GM19043 (cell line): Measurements from ENCODE around the gene PIERCE2.
"Not testable (repeated sequence)": the region's sequence is repeated elsewhere in the genome, so short reads cannot be mapped to it uniquely, and the experiment has no call there.

Source experiments
- ATAC-seq: cut with Tn5 transposase; IDR thresholded peaks from one replicate; pipeline ENCODE4 v1.9.1; 2021; ENCODE audit warnings: low read depth; ENCODE audit not compliant: unreplicated experiment

Gene PIERCE2

GRCh38 chr15:55408012-55408928 lies at the start of gene PIERCE2, which contains the start of gene CCPG1:
Gene PIERCE2, plus strand, starts transcription at chr15:55408495. Its CDS starts 274 bp downstream, at chr15:55408769.
Gene CCPG1, minus strand, starts transcription at chr15:55408359. Its CDS starts 18,935 bp downstream, at chr15:55389424.
- ATAC-seq, result peak; percentile 93

GRCh38 chr15:55360256-55360655 lies 48.0 kb upstream of the PIERCE2 start:
- no peak for ATAC-seq

- ATAC-seq, result no peak
Observed at GRCh38 chr15:55361048-55361447, 47.2 kb upstream of the PIERCE2 start.

GRCh38 chr15:55362641-55363040 lies 45.7 kb upstream of the PIERCE2 start:
- ATAC-seq, result no peak

GRCh38 chr15:55366981-55367380 lies 41.3 kb upstream of the PIERCE2 start:
- ATAC-seq, result no peak

- no peak for ATAC-seq
Observed at GRCh38 chr15:55372701-55373440, 35.4 kb upstream of the PIERCE2 start.

- ATAC-seq, result no peak
Observed at GRCh38 chr15:55379095-55379494, 29.2 kb upstream of the PIERCE2 start.

GRCh38 chr15:55381595-55381994 lies 26.7 kb upstream of the PIERCE2 start:
- no peak for ATAC-seq

- ATAC-seq, result no peak
Observed at GRCh38 chr15:55383687-55384086, 24.6 kb upstream of the PIERCE2 start.

GRCh38 chr15:55387027-55387426 lies 21.3 kb upstream of the PIERCE2 start:
- ATAC-seq, result no peak

- no peak for ATAC-seq
Observed at GRCh38 chr15:55389264-55389607, 19.1 kb upstream of the PIERCE2 start.

GRCh38 chr15:55394694-55395093 lies 13.6 kb upstream of the PIERCE2 start:
- ATAC-seq, result no peak

- no peak for ATAC-seq
Observed at GRCh38 chr15:55398243-55398642, 10.1 kb upstream of the PIERCE2 start.

- ATAC-seq, result not testable (repeated sequence)
Observed at GRCh38 chr15:55400050-55400449, 8.2 kb upstream of the PIERCE2 start.

GRCh38 chr15:55401786-55402246 lies 6.5 kb upstream of the PIERCE2 start:
- no peak for ATAC-seq

GRCh38 chr15:55402707-55403106 lies 5.6 kb upstream of the PIERCE2 start:
- peak; percentile 40 for ATAC-seq

GRCh38 chr15:55403531-55403930 lies 4.8 kb upstream of the PIERCE2 start:
- no peak for ATAC-seq

- ATAC-seq, result peak; percentile 3
Observed at GRCh38 chr15:55407498-55408011, 740 bp upstream of the PIERCE2 start.

GRCh38 chr15:55408976-55409375 lies 681 bp downstream of the PIERCE2 start:
- ATAC-seq, result not testable (repeated sequence)

GRCh38 chr15:55417678-55418077 lies 9.4 kb downstream of the PIERCE2 start:
- not testable (repeated sequence) for ATAC-seq
